Activated CD8-positive, alpha-beta memory T cell treated with anti-CD3 and anti-CD28 coated beads for 36 hours (primary cell): ENCODE results near the gene MVB12A. TPM values are rescaled to one million over a fixed set of nuclear protein-coding genes. Genes with fewer than 3 reads are reported as not detected.

Source experiments
- CTCF ChIA-PET: fragments of 350-600 bp; sonication (Branson Sonifier 250); formaldehyde crosslinking; loops from one replicate; lab custom pipeline; 2021; ENCODE audit warnings: antibody characterized with exemption; lab: Charles Lee
- POLR2A ChIA-PET: fragments of 350-600 bp; sonication (Branson Sonifier 250); formaldehyde crosslinking; loops from one replicate; lab custom pipeline; 2021; ENCODE audit warnings: antibody characterized with exemption; lab: Charles Lee
- total RNA-seq, 2 experiments: library from RNA; stranded (reverse); gene quantifications; one replicate each; pipeline ENCODE4 v1.2.3, GENCODE V29; 2021

The MVB12A gene
- total RNA-seq, 2 experiments from 2014 or later = 36.1 to 38.2 TPM

- ChIA-PET POLR2A (no interaction called here), CTCF (interaction anchor here (1.3 kb wide), 1 partner anchor 16 kb away, joined by 3 read pairs; no protein-coding TSS in a partner anchor)
Measured at GRCh38 chr19:17457616-17458015, 37.8 kb downstream of the MVB12A start.

- CTCF ChIA-PET = interaction anchor here (0.5 to 1.2 kb wide), 5 partner anchors 11 to 396 kb away, joined by 3 to 4 read pairs (median 4); partner anchors contain the start of gene TMEM221
Measured at GRCh38 chr19:17458970-17459369, 39.1 kb downstream of the MVB12A start.

GRCh38 chr19:17460372-17461230, 40.8 kb downstream of the MVB12A start, which contains the start of gene NXNL1:
NXNL1 (minus strand) TSS chr19:17460926; CDS start chr19:17460869, 57 bp downstream.
- POLR2A ChIA-PET = no interaction called here

More at GRCh38 chr19:17458970-17459369, 39.1 kb downstream of the MVB12A start:
- POLR2A ChIA-PET = no interaction called here

GRCh38 chr19:17466487-17466850, 46.6 kb downstream of the MVB12A start:
- CTCF ChIA-PET = interaction anchor here (0.7 to 2.9 kb wide), 6 partner anchors 12 to 110 kb away, joined by 3 to 12 read pairs (median 4); partner anchors contain the start of genes MVB12A and TMEM221
- POLR2A ChIA-PET = interaction anchor here (0.6 kb wide), 1 partner anchor 82 kb away, joined by 10 read pairs; no protein-coding TSS in a partner anchor

More at GRCh38 chr19:17460372-17461230, 40.8 kb downstream of the MVB12A start, which contains the start of gene NXNL1:
- CTCF ChIA-PET = interaction anchor here (1.2 kb wide), 2 partner anchors 36 to 75 kb away, joined by 3 to 4 read pairs; no protein-coding TSS in a partner anchor

- ChIA-PET CTCF (interaction anchor here (0.6 to 1.7 kb wide), 4 partner anchors 26 to 46 kb away, joined by 3 to 6 read pairs (median 4); no protein-coding TSS in a partner anchor), POLR2A (no interaction called here)
Measured at GRCh38 chr19:17467471-17468301, 47.8 kb downstream of the MVB12A start.

- ChIA-PET CTCF (interaction anchor here (1.0 to 1.7 kb wide), 3 partner anchors 27 to 31 kb away, joined by 3 to 6 read pairs (median 4); no protein-coding TSS in a partner anchor), POLR2A (no interaction called here)
Measured at GRCh38 chr19:17468302-17469091, 48.6 kb downstream of the MVB12A start.

GRCh38 chr19:17469092-17469480, 49.2 kb downstream of the MVB12A start:
- ChIA-PET CTCF (interaction anchor here (1.7 kb wide), 1 partner anchor 28 kb away, joined by 6 read pairs; no protein-coding TSS in a partner anchor), POLR2A (no interaction called here)

GRCh38 chr19:17469481-17470067, 49.7 kb downstream of the MVB12A start:
- ChIA-PET POLR2A (no interaction called here), CTCF (interaction anchor here (1.5 to 1.7 kb wide), 3 partner anchors 15 to 28 kb away, joined by 4 to 6 read pairs (median 5); no protein-coding TSS in a partner anchor)

GRCh38 chr19:17470068-17470841, 50.4 kb downstream of the MVB12A start, which contains the start of gene SLC27A1:
SLC27A1 (plus strand) TSS chr19:17470524; CDS start chr19:17470541, 17 bp downstream.
- ChIA-PET POLR2A (interaction anchor here (0.5 to 0.7 kb wide), 2 partner anchors 12 to 89 kb away, joined by 3 to 4 read pairs; no protein-coding TSS in a partner anchor), CTCF (interaction anchor here (1.4 to 1.6 kb wide), 3 partner anchors 16 to 29 kb away, joined by 3 to 5 read pairs (median 4); no protein-coding TSS in a partner anchor)

GRCh38 chr19:17471410-17472125, 51.7 kb downstream of the MVB12A start:
- ChIA-PET CTCF (interaction anchor here (0.8 to 1.6 kb wide), 5 partner anchors 17 to 134 kb away, joined by 3 to 5 read pairs (median 4); no protein-coding TSS in a partner anchor), POLR2A (interaction anchor here (0.6 kb wide), 1 partner anchor 43 kb away, joined by 3 read pairs; no protein-coding TSS in a partner anchor)

GRCh38 chr19:17473041-17473440, 53.2 kb downstream of the MVB12A start:
- POLR2A ChIA-PET = no interaction called here
- CTCF ChIA-PET = interaction anchor here (0.7 kb wide), 1 partner anchor 23 kb away, joined by 4 read pairs; no protein-coding TSS in a partner anchor

Other genes with a start within 250 kb of the MVB12A start
- 10 to 100 TPM; 25.7 to 26.4 TPM for gene USE1, start 204.7 kb upstream of the MVB12A start, total RNA-seq
- gene OCEL1, start 193.8 kb upstream of the MVB12A start, total RNA-seq = 10 to 100 TPM; 20.4 to 22.9 TPM
- 10 to 100 TPM in 1 of 2 experiments, 1 to 10 TPM in 1; 9.7 to 10.3 TPM for gene NR2F6, start 174.1 kb upstream of the MVB12A start, total RNA-seq
- gene USHBP1, start 155.3 kb upstream of the MVB12A start, total RNA-seq = under 1 TPM in 1 of 2 experiments, not detected in 1; 0.06 TPM
- 100 to 1,000 TPM; 129 to 131 TPM for gene BABAM1, start 152.6 kb upstream of the MVB12A start, total RNA-seq
- gene ANKLE1, start 138.1 kb upstream of the MVB12A start, total RNA-seq = 10 to 100 TPM; 20.6 to 21.0 TPM
- gene ABHD8, start 116.6 kb upstream of the MVB12A start, total RNA-seq = 1 to 10 TPM; 4.9 to 5.6 TPM
- 100 to 1,000 TPM; 126 to 132 TPM for gene MRPL34, start 114.2 kb upstream of the MVB12A start, total RNA-seq
- gene DDA1, start 110.5 kb upstream of the MVB12A start, total RNA-seq = 10 to 100 TPM; 44.1 to 45.9 TPM
- 1 to 10 TPM; 3.2 TPM for gene ANO8, start 85.2 kb upstream of the MVB12A start, total RNA-seq
- 10 to 100 TPM; 55.8 to 56.8 TPM for gene GTPBP3, start 82.5 kb upstream of the MVB12A start, total RNA-seq
- gene PLVAP, start 42.7 kb upstream of the MVB12A start, total RNA-seq = not detected
- 1 to 10 TPM; 1.3 to 1.4 TPM for gene CCDC194, start 25.9 kb upstream of the MVB12A start, total RNA-seq
- gene BST2, start 14.4 kb upstream of the MVB12A start, total RNA-seq = 100 to 1,000 TPM; 121 to 126 TPM
- gene TMEM221, start 28.6 kb downstream of the MVB12A start, total RNA-seq = not detected
- not detected for gene NXNL1, start 40.9 kb downstream of the MVB12A start, total RNA-seq
- 1 to 10 TPM; 2.5 to 3.2 TPM for gene SLC27A1, start 50.5 kb downstream of the MVB12A start, total RNA-seq
- gene PGLS, start 91.6 kb downstream of the MVB12A start, total RNA-seq = 10 to 100 TPM; 57.9 to 61.9 TPM
- 100 to 1,000 TPM in 1 of 2 experiments, 10 to 100 TPM in 1; 97.2 to 100 TPM for gene COLGALT1, start 135.6 kb downstream of the MVB12A start, total RNA-seq